ENCODE measurements around the gene RUNX3. TPM values are rescaled to one million over a fixed set of nuclear protein-coding genes. Genes with fewer than 3 reads are reported as not detected.

Gene RUNX3
- polyA plus RNA-seq, 1 experiment = not detected

DNA sequence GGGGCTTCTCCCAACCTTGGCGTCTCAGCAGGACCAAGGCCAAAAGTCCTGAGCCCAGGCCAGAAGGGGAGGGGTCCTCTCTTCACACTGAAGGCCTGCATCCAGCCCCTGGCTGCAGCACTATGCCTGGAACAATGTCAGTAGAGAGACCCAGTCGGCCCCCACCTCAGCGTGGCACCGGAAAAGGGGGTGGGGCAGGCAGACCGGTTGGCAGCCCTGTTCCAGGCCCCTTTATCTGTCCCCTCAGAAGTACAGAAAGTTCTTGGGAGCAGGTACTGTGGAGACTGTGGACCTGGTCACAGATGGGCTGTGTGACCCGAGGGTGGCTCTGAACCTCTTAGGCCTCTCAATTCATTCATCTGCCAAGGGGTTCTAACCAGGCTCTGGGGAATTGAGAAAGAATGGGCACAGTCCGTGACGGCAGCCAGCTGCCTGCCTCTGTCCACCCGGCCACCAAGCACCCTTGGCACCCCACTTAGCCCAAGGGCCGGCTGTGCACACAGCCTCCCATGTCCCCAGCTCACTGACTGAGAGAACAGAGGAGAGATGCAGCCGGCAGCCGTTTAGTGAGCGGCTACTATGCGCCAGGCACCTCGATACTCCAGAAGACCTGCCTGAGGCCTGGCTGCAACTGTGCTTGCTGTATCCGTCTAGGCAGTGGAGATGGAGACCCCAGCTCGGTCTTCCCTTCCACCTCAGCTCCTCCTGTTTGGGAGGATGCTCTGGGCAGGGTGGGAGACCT, 23.9 kb downstream of the RUNX3 start:
- H3K4me3 ChIP-seq (ENCODE audit: low read depth, low read length) = no peak overlapping the region
- peaks cover 9% of the 10 kb centered on the region for H3K9me3 ChIP-seq (ENCODE audit: control insufficient read depth, insufficient read depth, low read length)
- peaks cover 32% of the 10 kb centered on the region for H3K27me3 ChIP-seq (ENCODE audit: control insufficient read depth, insufficient read depth, low read length)
- TF ChIP-seq, protein P1, sequence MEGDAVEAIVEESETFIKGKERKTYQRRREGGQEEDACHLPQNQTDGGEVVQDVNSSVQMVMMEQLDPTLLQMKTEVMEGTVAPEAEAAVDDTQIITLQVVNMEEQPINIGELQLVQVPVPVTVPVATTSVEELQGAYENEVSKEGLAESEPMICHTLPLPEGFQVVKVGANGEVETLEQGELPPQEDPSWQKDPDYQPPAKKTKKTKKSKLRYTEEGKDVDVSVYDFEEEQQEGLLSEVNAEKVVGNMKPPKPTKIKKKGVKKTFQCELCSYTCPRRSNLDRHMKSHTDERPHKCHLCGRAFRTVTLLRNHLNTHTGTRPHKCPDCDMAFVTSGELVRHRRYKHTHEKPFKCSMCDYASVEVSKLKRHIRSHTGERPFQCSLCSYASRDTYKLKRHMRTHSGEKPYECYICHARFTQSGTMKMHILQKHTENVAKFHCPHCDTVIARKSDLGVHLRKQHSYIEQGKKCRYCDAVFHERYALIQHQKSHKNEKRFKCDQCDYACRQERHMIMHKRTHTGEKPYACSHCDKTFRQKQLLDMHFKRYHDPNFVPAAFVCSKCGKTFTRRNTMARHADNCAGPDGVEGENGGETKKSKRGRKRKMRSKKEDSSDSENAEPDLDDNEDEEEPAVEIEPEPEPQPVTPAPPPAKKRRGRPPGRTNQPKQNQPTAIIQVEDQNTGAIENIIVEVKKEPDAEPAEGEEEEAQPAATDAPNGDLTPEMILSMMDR (IDR thresholded peaks at IDR 0.05; ENCODE audit: low read depth, low read length) = no peak
- ChIA-PET POLR2A (no interaction called here), CTCF (no interaction called here)
- no peak overlapping the region for H3K27ac ChIP-seq (ENCODE audit: low read depth, low read length)
- no peak for DNase-seq (ENCODE audit: low read depth, low spot score)

DNA sequence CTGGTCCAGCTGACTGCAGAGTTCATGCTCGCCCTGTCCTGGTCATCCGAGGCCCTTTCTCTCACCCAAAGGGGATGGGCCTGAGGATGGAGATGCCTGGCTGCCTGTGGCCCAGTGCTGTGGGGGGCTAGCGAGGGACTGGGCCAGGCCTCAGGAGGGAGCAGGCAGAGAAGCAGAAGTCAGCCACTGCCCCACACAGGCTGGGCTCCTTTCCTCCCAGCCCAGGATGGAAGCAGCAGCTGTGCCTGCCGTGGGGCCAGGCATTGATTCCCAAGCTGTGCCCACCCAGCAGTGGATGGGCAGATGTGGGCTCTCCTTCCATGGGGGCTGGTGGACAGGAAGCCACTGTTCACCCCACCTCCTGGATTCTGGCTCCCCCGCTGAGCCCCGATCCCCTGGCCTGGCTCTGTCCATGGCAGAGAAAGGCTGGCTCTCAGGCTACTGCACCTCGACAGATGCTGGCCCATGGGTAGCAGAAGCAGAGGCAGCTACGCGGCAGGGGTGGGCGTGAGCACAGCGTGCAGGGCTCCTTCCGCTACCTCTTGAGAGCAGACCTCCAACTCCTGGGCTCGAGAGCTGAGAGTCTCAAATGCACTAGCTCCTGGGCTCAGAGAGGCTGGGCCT, 24.6 kb downstream of the RUNX3 start:
- ChIA-PET POLR2A (no interaction called here), CTCF (no interaction called here)
- DNase-seq (ENCODE audit: low read depth, low spot score) = no peak
- Histone ChIP-seq H3K27ac (ENCODE audit: low read depth, low read length) (no peak overlapping the region), H3K27me3 (ENCODE audit: control insufficient read depth, insufficient read depth, low read length) (peaks cover 37% of the 10 kb centered on the region), H3K9me3 (ENCODE audit: control insufficient read depth, insufficient read depth, low read length) (peaks cover 9% of the 10 kb centered on the region), H3K4me3 (ENCODE audit: low read depth, low read length) (no peak overlapping the region)
- TF ChIP-seq, protein P1 (IDR thresholded peaks at IDR 0.05; ENCODE audit: low read depth, low read length) = no peak

DNA sequence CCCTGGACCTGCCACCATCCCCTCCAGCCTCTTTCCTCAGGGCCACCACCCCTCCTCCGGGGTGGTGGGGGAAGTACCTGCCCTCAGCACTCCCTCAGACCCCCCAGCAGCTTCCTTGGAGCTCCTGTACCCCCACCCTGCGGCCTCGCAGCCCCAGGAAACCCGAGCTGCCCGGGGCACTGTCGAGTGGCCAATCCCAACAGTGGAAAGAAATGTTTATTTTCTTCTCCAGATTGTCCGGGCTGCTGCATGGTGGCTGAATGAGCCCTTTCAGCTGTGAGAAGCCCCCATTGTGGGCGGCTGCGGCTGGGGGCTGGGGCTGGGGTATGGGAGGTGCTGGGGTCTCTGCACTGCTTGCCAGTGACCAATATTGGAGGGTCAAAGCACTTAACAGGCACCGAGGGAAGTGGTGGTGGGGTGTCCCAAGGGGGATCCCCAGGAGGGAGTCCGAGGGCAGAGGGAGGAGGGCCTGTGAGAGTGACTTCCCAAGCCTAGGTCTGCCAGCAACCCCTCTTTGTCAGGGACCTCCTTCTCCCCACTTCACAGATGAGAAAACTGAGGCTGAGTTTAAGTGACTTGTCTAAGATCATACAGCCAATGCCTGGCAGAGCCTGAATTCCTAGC, 25.2 kb downstream of the RUNX3 start:
- no peak overlapping the region for H3K4me3 ChIP-seq (ENCODE audit: low read depth, low read length)
- POLR2A ChIA-PET = interaction anchor here (0.6 kb wide), 1 partner anchor 122 kb away, joined by 3 read pairs; no protein-coding TSS in a partner anchor
- TF ChIP-seq, protein P1 (IDR thresholded peaks at IDR 0.05; ENCODE audit: low read depth, low read length) = no peak
- no peak for DNase-seq (ENCODE audit: low read depth, low spot score)
- no peak overlapping the region for H3K27ac ChIP-seq (ENCODE audit: low read depth, low read length)
- CTCF ChIA-PET = no interaction called here
- H3K9me3 ChIP-seq (ENCODE audit: control insufficient read depth, insufficient read depth, low read length) = peaks cover 9% of the 10 kb centered on the region
- H3K27me3 ChIP-seq (ENCODE audit: control insufficient read depth, insufficient read depth, low read length) = peaks cover 38% of the 10 kb centered on the region

DNA sequence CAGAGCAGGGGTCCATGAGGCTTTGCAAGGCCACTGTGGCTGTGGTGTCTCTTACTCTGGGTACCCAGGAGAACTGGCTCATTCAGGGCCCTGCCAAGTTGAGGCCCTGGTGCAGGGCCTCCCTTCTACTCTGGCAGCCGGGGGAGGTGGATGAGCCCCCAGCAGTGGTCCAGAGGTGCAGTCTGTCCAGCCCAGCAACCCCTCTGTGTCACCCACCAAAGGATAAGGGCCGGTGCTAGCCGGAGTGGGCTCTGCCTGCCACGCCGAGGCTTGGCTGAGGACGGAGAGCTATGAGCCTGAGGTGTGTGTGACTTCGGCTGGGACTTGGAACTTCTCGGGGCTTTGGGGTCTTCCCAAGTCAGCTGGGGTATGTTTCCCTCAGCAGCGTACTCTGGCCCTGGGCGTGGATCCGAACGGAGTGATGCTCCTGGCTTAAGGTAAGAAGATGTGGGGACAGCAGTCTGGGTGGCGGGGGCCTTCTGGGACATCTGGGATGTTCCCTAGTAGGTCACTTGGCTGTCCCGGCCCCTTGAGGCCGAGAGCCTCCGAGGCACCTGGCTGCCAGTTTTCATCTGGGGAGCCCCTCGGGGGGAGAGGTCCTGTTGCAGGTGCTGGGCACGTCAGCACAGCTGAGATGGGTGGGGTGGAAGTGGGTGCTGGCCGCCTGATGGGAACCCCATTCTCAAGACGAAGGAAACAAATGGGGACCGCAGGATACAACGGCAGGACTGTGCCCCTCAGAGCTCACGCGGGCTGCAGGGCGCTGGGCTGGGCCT, 25.9 kb downstream of the RUNX3 start:
- CTCF ChIA-PET = no interaction called here
- Histone ChIP-seq H3K27me3 (ENCODE audit: control insufficient read depth, insufficient read depth, low read length) (peaks cover 41% of the 10 kb centered on the region), H3K27ac (ENCODE audit: low read depth, low read length) (no peak overlapping the region), H3K4me3 (ENCODE audit: low read depth, low read length) (no peak overlapping the region), H3K9me3 (ENCODE audit: control insufficient read depth, insufficient read depth, low read length) (peaks cover 9% of the 10 kb centered on the region)
- DNase-seq (ENCODE audit: low read depth, low spot score) = no peak
- TF ChIP-seq, protein P1 (IDR thresholded peaks at IDR 0.05; ENCODE audit: low read depth, low read length) = no peak
- POLR2A ChIA-PET = interaction anchor here (0.6 kb wide), 1 partner anchor 122 kb away, joined by 3 read pairs; no protein-coding TSS in a partner anchor
